GM23248 (cell line): ENCODE data around the gene MACF1.

Experiments
- EZH2 ChIP-seq: fragments of 200-600 bp; sonication (generic); IDR thresholded peaks from 2 replicates; pipeline ENCODE4 v1.6.1; 2018; ENCODE audit warnings: antibody characterized with exemption, mild to moderate bottlenecking; ENCODE audit not compliant: insufficient read depth, poor library complexity, severe bottlenecking
- EZH2phosphoT487 ChIP-seq: fragments of 200-600 bp; sonication (generic); IDR thresholded peaks from 2 replicates; pipeline ENCODE4 v1.6.1; 2018; ENCODE audit warnings: antibody characterized with exemption, moderate library complexity, mild to moderate bottlenecking, low read depth; ENCODE audit not compliant: insufficient read depth

DNA sequence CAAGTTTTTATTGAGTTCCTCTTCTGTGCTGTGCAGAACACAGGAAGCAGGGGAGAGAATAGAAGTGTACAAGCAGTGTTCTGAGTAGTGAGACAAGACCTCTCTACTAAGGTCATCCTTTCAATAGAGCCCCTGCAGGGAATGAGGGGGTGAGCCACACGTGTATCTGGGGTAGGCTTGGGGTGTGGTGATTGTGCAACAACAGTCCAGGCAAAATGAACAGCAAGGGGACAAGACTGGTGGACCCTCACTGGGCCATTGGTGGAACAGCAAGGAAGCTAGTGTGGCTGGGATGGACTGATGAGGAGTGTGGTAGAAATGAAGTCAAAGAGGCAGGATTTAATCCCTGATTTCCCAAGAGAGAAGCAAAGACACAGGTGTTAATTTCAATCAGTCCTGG is 278.8 kb downstream of the MACF1 start:
- TF ChIP-seq EZH2 (no peak), EZH2phosphoT487 (no peak)
